Mucosa of descending colon (tissue), 3 donors: ENCODE data around the gene CD72. TPM values are rescaled to one million over a fixed set of nuclear protein-coding genes. Genes with fewer than 3 reads are reported as not detected.

Source experiments
- ATAC-seq: fragments of 200-7000 bp; cut with Tn5 transposase; one replicate; pipeline ENCODE4 v1.9.1; 2020; ENCODE audit warnings: mild to moderate bottlenecking, moderate library complexity
- DNase-seq, 3 donors: peaks; one replicate each; pipeline ENCODE4 v3.0.0-alpha.2; 2020
- H3K36me3 ChIP-seq: fragments of 200-600 bp; one replicate; pipeline ENCODE4 v1.8.0; 2021; ENCODE audit warnings: low read depth, mild to moderate bottlenecking
- H3K4me1 ChIP-seq: fragments of 200-600 bp; one replicate; pipeline ENCODE4 v1.8.0; 2021; ENCODE audit warnings: low read depth, mild to moderate bottlenecking
- H3K4me3 ChIP-seq: fragments of 200-600 bp; one replicate; pipeline ENCODE4 v1.8.0; 2021; ENCODE audit warnings: mild to moderate bottlenecking
- H3K9me3 ChIP-seq: fragments of 200-600 bp; one replicate; pipeline ENCODE4 v1.8.0; 2021; ENCODE audit warnings: mild to moderate bottlenecking
- CTCF ChIP-seq: fragments of 200-600 bp; IDR thresholded peaks from one replicate; pipeline ENCODE4 v1.8.0; 2022; ENCODE audit warnings: antibody characterized with exemption, mild to moderate bottlenecking
- intact Hi-C, 2 donors: fragments of 100-400 bp; cut with DNase I in 1 of 2; cut with micrococcal nuclease in 1 of 2; formaldehyde crosslinking; loops; one replicate each; pipeline versions ENCODE4 v1.11.0 to v1.11.1; 2022; cut with DNase I, micrococcal nuclease
- total RNA-seq, 3 donors: library from RNA; stranded (reverse); fragmentation: NEBNext Ultra II Directional in 2 of 3; extraction: Animal tissue kit (Norgen Biotek cat#: 25700) in 2 of 3; gene quantifications; one replicate each; pipeline versions ENCODE4 v1.2.1 to v1.2.4, GENCODE V29; 2021 to 2023
- donor health status: DM: no; HTN: no; CAD: no; lungs with moderate emphysema.
- donor health status: DM: no; HTN: no; CAD: no.
- donor health status: DM: no; HTN: yes; CAD: no.

CD72 gene
- total RNA-seq, 3 donors from 2014 or later: 1.6 to 3.0 (median 1.6) TPM

DNA sequence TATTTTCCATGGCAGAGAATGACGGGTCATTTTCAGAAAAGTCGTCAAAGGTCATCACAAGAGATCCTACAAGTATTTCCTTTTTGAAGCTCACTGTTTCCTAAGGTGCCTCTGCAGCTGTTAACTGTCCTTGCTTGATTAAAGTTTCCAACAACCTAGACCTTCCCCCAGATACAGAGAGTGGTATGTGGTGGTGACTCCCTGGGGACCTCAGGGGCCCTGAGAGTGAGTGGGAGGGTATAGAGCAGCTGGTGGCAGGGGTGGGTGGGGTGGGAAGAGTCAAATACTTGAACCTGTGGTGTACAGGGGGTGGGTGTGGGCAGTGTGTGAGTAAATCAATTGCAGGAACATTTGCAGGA lies 1.6 kb upstream of the CD72 start:
- ATAC-seq (peak; percentile 29), DNase-seq (no peak)
- H3K4me1 ChIP-seq: peaks cover 3% of the 10 kb centered on the region
- H3K9me3 ChIP-seq: no peaks in the 10 kb centered on the region
- no peak overlapping the region for H3K4me3 ChIP-seq
- intact Hi-C loops: no loop called here
- TF ChIP-seq CTCF: no peak
- H3K36me3 ChIP-seq: no peaks in the 10 kb centered on the region

DNA sequence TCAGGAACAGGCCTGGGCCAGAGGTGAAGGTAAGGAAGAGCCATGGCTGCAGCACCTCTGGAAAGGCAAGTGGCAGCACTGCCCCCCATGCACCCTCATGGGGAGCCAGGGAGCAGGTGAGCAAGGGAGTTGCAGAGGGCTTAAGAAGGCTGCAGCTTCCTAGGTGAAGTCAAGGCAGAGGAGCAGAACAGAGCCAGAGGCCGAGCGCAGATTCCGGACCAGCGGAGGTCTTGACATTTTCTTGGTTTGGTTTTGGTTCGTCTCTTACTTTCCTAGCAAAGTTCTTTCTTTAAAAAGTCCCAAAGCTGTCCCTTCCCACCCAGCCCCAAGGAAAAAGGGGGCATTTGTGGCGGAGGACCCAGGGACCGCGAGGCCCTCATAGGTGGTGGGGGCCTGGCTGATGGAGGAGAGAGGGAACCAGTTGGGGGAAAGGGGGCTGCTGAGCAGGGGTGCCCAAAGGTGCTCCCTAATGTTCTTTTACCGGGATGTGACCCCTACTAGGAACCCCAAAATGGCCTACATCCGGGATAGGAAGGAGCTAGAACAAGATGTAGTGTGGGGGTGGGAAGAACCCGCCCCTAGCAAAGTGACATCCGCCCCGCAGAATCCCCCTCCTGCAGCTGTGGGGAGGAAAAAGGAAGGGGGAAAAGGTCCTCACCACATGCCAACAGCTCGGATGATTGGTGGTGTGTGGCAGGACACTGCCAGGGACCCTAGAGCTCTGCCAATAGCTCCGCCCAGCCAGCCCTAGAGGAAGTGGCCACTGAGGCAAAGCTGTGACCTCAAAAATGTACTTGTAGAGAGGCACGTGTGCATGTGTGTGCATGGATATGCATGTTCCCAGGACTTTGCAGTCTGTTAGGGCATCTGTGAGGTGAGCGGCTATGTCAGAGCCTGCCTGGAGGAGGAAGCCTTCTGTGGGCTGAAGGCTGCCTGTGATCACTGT lies 914 bp upstream of the CD72 start:
- Histone ChIP-seq H3K4me3 (no peak overlapping the region), H3K36me3 (no peaks in the 10 kb centered on the region), H3K4me1 (peaks cover 3% of the 10 kb centered on the region), H3K9me3 (no peaks in the 10 kb centered on the region)
- DNase-seq (peak in 2 of 3 donors; percentile 44 to 83), ATAC-seq (peak; percentile 64)
- intact Hi-C loops: no loop called here
- no peak for TF ChIP-seq CTCF

- DNase-seq (no peak), ATAC-seq (no peak)
- no peak overlapping the region for H3K4me3 ChIP-seq
- H3K9me3 ChIP-seq: no peaks in the 10 kb centered on the region
- peaks cover 3% of the 10 kb centered on the region for H3K4me1 ChIP-seq
- no peaks in the 10 kb centered on the region for H3K36me3 ChIP-seq
- no peak for TF ChIP-seq CTCF
- intact Hi-C loops: no loop called here
Measured at GRCh38 chr9:35617548-35617947, 665 bp downstream of the CD72 start.

GRCh38 chr9:35616681-35617459 lies 1.3 kb downstream of the CD72 start:
- intact Hi-C loops: no loop called here
- no peak overlapping the region for H3K4me3 ChIP-seq
- peaks cover 3% of the 10 kb centered on the region for H3K4me1 ChIP-seq
- no peak for TF ChIP-seq CTCF
- ATAC-seq (peak; percentile 71), DNase-seq (peak; percentile 72 to 88 (median 75))
- H3K9me3 ChIP-seq: no peaks in the 10 kb centered on the region
- H3K36me3 ChIP-seq: no peaks in the 10 kb centered on the region

DNA sequence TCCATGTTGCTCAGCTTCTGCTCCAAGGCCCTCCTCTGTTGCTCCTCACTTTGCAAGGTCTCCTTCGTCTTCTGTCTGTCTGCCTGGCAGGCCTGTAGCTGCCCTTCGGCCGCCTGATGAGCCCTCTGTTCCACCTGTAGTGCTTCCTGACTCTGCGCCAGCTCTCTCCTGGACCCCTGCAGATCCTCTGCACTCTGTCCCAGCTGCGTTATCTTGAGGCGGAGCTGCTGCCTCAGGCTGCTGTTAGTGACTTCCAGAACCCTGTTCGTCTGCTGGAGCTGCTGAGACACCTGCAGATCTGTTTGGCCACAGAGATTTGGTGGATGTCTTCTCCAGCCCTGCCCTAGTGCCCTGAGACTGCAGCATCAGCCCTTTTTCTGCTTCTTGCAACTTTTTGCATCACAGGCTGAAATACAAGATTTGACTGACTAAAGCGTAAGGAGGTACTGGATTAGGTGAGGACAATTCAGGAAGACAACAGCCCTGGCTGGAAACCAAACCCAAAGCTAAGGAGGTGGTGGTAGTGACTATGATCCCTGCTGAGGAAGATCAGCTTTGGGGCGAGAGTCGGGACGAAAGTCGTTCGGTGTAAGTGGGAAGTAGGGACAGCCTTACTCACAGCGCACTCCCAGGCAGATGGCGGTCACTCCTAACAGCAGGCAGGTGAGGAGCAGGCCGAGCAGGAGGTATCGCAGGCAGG lies 2.1 kb downstream of the CD72 start:
- Histone ChIP-seq H3K4me1 (peaks cover 3% of the 10 kb centered on the region), H3K9me3 (no peaks in the 10 kb centered on the region), H3K4me3 (no peak overlapping the region), H3K36me3 (no peaks in the 10 kb centered on the region)
- no peak for TF ChIP-seq CTCF
- no peak for DNase-seq
- intact Hi-C loops: no loop called here
- no peak for ATAC-seq
